Cardiac atrium fibroblast (primary cell): ENCODE measurements around the gene IMPA2. TPM values are rescaled to one million over a fixed set of nuclear protein-coding genes. Genes with fewer than 3 reads are reported as not detected.

Experiments
- total RNA-seq: library from RNA; depleted of rRNA; stranded (reverse); fragments of >200 nt; gene quantifications from 2 replicates; pipeline ENCODE4 v1.2.3, GENCODE V29; 2015

IMPA2 gene
- 9.9 and 30.1 TPM in 2 replicates for total RNA-seq

DNA sequence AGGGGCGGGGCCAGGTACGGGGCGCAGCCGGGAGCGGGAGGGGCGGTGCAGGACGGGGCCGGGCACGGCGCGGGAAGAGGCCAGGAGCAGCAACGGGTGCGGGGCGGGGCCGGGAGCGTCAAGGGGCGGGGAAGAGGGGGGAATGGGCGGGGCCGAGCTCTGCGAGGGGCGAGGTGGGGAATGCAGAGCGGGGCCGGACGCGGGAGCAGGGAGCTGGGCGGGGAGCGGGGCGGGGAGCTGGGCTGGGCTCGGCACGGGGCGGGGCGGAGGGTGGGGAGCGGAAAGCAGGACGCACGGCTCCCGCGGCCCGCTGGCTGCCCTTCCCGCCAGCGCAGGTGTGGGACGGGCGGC is at the start of gene IMPA2:
Gene IMPA2 (plus strand): TSS at position 316 of the 351 bp plus-strand sequence. CDS start 163 bp downstream, outside the sequence.

Other genes with a start within 250 kb of the IMPA2 start
- 30.0 and 33.8 TPM in 2 replicates for gene CHMP1B, start 130.1 kb upstream of the IMPA2 start, total RNA-seq
- 21.8 and 23.8 TPM in 2 replicates for gene MPPE1, start 73.2 kb upstream of the IMPA2 start, total RNA-seq
- gene ANKRD62, start 112.3 kb downstream of the IMPA2 start, total RNA-seq = not detected in 2 replicates